ENCODE data around the gene SDK1.

SDK1 gene

GRCh38 chr7:3294432-3295100 is 6.5 kb upstream of the SDK1 start:
- no peak for DNase-seq

GRCh38 chr7:3297105-3297819 is 3.8 kb upstream of the SDK1 start:
- peak; percentile 58 for DNase-seq

- peak; percentile 63 for DNase-seq
Observed at GRCh38 chr7:3300221-3300650, 816 bp upstream of the SDK1 start.

GRCh38 chr7:3301449-3301731 is 338 bp downstream of the SDK1 start:
- DNase-seq: no peak

- peak; percentile 67 for DNase-seq
Observed at GRCh38 chr7:3301831-3302618, 973 bp downstream of the SDK1 start.

- no peak for DNase-seq
Observed at GRCh38 chr7:3302681-3303320, 1.7 kb downstream of the SDK1 start.

GRCh38 chr7:3304131-3304530 is 3.1 kb downstream of the SDK1 start:
- DNase-seq: no peak

GRCh38 chr7:3307435-3307834 is 6.4 kb downstream of the SDK1 start:
- no peak for DNase-seq

- no peak for DNase-seq
Observed at GRCh38 chr7:3309140-3309539, 8.1 kb downstream of the SDK1 start.

- DNase-seq: no peak
Observed at GRCh38 chr7:3309956-3310355, 8.9 kb downstream of the SDK1 start.

- DNase-seq: no peak
Observed at GRCh38 chr7:3310884-3311283, 9.8 kb downstream of the SDK1 start.

- DNase-seq: no peak
Observed at GRCh38 chr7:3312583-3312982, 11.5 kb downstream of the SDK1 start.

- DNase-seq: no peak
Observed at GRCh38 chr7:3318874-3319273, 17.8 kb downstream of the SDK1 start.

- no peak for DNase-seq
Observed at GRCh38 chr7:3321206-3321605, 20.2 kb downstream of the SDK1 start.

GRCh38 chr7:3321745-3322144 is 20.7 kb downstream of the SDK1 start:
- DNase-seq: no peak

GRCh38 chr7:3326246-3326645 is 25.2 kb downstream of the SDK1 start:
- DNase-seq: no peak

GRCh38 chr7:3327099-3327498 is 26.0 kb downstream of the SDK1 start:
- no peak for DNase-seq

GRCh38 chr7:3327655-3328054 is 26.6 kb downstream of the SDK1 start:
- DNase-seq: no peak

- no peak for DNase-seq
Observed at GRCh38 chr7:3332308-3332707, 31.3 kb downstream of the SDK1 start.

GRCh38 chr7:3333861-3334260 is 32.8 kb downstream of the SDK1 start:
- no peak for DNase-seq

GRCh38 chr7:3336042-3336665 is 35.1 kb downstream of the SDK1 start:
- DNase-seq: no peak

- no peak for DNase-seq
Observed at GRCh38 chr7:3338161-3338560, 37.1 kb downstream of the SDK1 start.

Measured in islet precursor cell (in vitro differentiated cells).